Measurements from ENCODE around the gene LY86.
"Not testable (repeated sequence)": the region's sequence is repeated elsewhere in the genome, so short reads cannot be mapped to it uniquely, and the experiment has no call there.

Gene LY86

DNA sequence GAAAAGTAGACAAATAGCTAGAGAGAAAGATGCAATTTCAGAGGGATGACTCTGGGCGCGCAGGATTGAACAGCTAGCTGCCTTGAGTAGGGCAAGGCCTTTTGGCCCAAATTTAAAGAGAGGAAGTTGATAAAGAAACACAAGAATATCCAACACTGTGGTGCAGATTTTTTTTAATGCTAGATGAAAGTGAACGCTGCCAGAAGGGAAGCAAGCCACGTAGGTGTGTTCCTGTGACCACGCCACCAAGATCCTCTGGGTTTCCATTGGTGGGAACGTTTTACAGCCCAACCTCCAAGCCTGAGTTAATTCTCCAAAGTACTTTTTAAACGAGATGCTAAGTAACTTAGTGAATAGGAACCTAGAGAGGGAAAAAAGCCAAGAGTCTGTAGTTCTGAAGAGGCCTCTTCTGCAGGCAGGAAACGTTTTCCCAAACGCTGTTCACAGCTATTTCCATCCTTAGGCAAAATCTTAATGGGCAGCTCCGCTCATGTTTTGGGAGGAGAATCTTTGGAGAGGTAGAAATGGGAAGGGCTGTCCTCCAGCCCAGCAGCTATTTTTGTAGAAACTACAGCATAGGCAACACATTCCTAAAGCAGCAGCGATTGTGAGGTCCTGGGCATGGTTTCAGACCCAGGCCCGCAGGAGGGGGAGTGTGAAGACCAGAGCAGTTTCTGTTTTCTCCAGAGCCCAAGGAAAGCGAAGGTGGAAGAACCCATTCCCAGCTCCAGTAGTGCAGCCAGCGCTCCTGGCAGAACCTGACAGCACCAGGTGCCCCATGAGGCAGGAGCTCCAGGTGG is 8.2 kb downstream of the LY86 start:
- no peak for DNase-seq (ENCODE audit: low spot score)

- no peak for DNase-seq (ENCODE audit: low spot score)
These were observed 9.2 kb downstream of the LY86 start for GRCh38 chr6:6597682-6598081.

GRCh38 chr6:6599468-6599873 is 11.0 kb downstream of the LY86 start:
- DNase-seq (ENCODE audit: low spot score): no peak

GRCh38 chr6:6600875-6601274 is 12.4 kb downstream of the LY86 start:
- DNase-seq (ENCODE audit: low spot score): no peak

DNA sequence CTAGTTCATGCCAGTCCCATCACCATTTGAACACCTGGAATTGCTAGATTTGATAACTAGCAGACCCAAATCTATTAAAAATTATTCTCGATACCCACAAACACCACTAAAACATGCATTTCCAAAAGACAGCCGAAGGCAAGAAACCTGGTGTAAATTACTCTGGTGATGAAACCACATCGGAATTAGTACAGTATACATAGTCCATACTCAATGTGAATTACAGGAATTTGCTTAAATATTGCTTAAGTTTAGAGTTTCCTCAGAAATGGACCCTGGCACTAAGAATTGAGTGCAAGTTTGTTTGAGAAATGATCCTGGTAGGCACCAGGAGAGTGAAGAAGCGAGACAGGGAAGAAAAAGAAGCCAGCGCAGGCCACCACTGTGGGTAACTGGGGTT is 13.7 kb downstream of the LY86 start:
- DNase-seq (ENCODE audit: low spot score): no peak

DNA sequence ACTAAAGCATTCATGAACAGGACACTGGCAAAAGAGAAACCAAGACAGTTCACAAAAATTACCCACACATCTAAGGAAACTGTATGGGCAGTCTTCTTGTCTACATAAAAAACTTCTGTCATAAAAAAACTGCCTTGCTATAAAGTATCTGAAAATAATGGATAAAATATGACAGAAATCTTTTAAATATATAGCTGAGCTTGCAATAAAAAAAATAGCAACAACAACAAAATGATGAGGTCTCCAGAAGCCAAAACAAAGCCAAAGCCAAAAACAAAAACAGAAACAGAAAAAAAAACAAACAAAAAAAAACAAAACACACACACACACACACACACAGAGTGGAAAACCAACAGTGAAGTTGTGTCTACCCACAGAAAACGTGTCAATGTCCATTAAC is 14.8 kb downstream of the LY86 start:
- no peak for DNase-seq (ENCODE audit: low spot score)

- DNase-seq (ENCODE audit: low spot score): no peak
These were observed 15.5 kb downstream of the LY86 start for GRCh38 chr6:6604015-6604414.

- DNase-seq (ENCODE audit: low spot score): no peak
These were observed 16.0 kb downstream of the LY86 start for GRCh38 chr6:6604566-6604965.

GRCh38 chr6:6605873-6606272 is 17.4 kb downstream of the LY86 start:
- no peak for DNase-seq (ENCODE audit: low spot score)

DNA sequence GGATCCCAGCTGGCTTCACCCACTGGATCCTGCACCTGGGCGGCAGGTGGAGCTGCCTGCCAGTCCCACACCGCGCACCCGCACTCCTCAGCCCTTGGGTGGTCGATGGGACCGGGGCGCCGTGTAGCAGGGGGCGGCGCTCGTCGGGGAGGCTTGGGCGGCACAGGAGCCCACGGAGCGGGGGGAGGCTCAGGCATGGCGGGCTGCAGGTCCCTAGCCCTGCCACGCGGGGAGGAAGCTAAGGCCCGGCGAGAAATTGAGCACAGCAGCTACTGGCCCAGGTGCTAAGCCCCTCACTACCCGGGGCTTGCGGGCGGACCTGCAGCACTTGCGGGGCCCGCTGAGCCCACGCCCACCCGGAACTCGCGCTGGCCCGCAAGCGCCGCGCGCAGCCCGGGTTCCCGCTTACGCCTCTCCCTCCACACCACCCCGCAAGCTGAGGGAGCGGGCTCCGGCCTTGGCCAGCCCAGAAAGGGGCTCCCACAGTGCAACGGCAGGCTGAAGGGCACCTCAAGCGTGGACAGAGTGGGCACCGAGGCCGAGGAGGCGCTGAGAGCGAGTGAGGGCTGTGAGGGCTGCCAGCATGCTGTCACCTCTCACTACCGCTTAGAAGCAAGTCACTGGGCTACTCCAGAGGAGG is 18.0 kb downstream of the LY86 start:
- not testable (repeated sequence) for DNase-seq (ENCODE audit: low spot score)

DNA sequence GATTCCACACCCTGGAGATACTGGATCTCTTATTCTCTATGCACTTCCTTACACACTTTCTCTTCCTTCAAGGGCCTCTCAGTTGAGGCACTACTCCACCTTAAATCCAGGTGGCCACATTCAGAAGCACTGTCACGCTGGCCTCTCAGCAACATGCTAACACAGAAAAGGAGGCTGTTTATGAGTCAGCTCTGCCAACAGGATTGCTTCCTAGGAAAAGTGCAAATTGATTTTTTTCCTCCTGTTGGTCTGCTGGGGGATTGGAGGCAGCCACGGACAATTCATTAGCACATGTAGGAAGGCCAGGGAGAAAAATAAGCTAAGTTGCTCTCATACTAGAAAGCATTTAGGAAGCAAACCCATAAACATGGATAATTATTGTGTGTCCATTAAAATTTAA is 20.9 kb downstream of the LY86 start:
- no peak for DNase-seq (ENCODE audit: low spot score)

GRCh38 chr6:6610031-6610591 is 21.6 kb downstream of the LY86 start:
- DNase-seq (ENCODE audit: low spot score): no peak

DNA sequence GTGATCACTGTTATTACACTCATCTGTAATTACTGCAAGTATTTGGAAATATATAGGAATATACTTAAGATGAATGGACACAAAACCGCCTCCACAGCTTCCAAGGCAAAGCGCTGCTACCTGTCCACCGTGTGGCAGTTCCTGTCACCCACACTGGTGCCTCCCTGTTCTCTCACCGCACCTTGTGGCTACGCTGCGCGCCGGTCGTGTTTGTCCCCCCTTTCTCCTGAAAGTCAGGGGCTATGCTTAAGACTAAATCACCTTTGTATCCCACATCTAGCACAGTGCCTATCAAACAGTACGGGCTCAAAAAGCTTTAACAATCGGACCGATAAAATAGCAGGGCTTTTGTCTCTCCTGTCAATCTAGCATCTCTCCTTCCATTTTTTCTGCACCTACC is 23.0 kb downstream of the LY86 start:
- no peak for DNase-seq (ENCODE audit: low spot score)

GRCh38 chr6:6612308-6612707 is 23.8 kb downstream of the LY86 start:
- DNase-seq (ENCODE audit: low spot score): no peak

DNA sequence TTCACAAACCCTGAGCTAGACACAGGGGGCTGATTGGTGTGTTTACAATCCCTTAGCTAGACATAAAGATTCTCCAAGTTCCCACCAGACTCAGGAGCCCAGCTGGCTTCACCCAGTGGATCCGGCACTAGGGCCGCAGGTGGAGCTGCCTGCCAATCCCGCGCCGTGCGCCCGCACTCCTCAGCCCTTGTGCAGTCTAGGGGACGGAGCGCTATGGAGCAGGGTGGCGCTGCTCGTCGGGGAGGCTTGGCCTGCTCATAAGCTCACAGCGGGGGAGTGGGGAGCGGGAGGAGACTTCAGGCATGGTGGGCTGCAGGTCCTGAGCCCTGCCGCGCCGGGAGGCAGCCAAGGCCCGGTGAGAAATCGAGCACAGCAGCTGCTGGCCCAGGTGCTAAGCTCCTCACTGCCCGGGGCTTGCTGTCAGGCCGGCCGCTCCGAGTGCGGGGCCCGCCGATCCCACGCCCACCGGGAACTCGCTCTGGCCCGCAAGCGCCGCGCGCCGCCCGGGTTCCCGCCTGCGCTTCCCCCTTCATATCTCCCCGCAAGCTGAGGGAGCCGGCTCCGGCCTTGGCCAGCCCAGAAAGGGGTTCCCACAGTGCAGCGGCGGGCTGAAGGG is 24.7 kb downstream of the LY86 start:
- not testable (repeated sequence) for DNase-seq (ENCODE audit: low spot score)

DNA sequence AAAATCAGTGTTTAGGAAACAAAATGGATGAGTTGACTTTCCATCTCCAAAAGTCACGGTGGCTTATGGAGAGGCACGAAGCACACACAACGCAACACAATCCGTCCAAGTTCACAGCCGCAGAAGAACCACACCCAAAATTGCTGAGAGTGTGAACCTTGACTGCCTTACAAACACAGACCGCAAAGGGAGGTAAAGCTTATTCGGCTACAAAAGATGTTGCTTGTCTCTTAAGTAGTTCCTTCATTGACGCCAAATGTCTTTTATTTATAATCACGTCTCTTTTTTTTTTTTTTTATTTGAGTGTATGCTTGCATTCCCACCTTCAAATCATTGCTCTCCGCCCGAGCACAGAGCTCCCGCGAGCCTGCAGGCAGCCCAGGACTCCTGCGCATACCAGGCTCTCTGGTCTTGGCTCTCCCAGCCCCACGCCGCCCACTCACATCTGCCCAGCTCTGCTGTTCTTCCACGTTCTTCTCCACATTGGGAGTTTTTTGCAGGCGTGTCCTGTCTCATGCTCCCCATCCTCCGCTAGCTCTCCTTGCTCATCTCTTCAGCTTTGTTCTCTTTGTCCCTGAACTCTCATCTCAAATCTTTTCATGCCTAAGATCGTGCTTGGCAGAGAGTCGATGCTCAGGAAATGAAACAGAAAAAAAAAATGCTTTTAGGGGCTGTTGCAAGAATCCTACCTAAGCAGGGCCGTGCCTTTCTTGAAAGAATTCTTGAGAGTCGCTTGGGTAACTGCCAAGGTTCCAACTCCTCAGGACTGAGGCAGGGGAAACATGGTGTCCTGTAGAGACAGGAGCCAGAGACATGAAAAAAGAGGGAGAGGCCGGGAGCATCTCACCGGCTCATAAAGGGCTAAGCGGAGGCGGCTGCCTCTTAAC is 25.8 kb downstream of the LY86 start:
- DNase-seq (ENCODE audit: low spot score): no peak

- DNase-seq (ENCODE audit: low spot score): no peak
These were observed 26.4 kb downstream of the LY86 start for GRCh38 chr6:6614983-6615349.

- DNase-seq (ENCODE audit: low spot score): no peak
These were observed 28.1 kb downstream of the LY86 start for GRCh38 chr6:6616656-6617055.

DNA sequence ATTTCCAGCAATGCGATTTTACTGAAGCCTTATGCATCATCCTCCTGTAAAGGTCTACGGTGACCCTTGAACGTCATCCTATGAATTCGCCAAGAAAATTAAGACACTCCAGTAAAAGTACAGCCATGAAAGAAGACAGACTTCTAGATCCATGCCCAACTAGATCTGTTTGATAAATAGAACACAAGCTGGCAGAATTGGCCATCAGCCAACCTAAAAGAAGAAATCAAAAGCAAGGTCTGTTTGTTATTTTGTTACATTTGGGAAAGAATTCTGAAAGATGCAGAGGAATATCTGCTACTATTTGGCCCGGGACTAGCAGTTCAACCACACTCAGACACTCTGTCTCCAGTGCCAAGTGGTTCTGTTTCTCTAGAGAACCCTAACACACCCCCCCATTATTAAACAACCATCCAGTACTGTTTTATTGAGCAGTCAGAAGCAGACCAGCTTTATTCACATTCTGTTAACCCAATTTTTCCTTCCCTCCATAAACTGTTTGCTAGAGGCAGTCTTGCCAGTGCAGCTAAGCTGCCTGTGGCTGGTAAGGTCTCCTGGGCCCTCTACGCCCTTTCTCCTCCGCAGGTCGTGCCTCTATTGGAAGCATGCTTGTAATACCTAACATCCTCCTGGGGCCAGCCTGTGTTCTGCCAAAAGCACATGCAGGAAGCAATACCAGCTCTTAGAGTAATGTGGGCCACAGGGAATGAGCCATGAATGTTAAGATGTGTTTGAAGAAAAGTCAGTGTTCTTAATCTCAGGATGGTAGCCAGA is 30.7 kb downstream of the LY86 start:
- no peak for DNase-seq (ENCODE audit: low spot score)

GRCh38 chr6:6620766-6621425 is 32.4 kb downstream of the LY86 start:
- no peak for DNase-seq (ENCODE audit: low spot score)

- DNase-seq (ENCODE audit: low spot score): no peak
These were observed 34.0 kb downstream of the LY86 start for GRCh38 chr6:6622501-6622900.

Measured in HuH-7 (cell line).